Fibroblast of skin of left quadriceps (primary cell): ENCODE results near the gene CCNJL.
"Not testable (repeated sequence)": the region's sequence is repeated elsewhere in the genome, so short reads cannot be mapped to it uniquely, and the experiment has no call there.

Experiments
- DNase-seq, 2 experiments: peaks; one replicate each; pipeline ENCODE4 v3.0.0-alpha.2; 2013; ENCODE audit warnings: low read depth in 2 of 2

The CCNJL gene, protein sequence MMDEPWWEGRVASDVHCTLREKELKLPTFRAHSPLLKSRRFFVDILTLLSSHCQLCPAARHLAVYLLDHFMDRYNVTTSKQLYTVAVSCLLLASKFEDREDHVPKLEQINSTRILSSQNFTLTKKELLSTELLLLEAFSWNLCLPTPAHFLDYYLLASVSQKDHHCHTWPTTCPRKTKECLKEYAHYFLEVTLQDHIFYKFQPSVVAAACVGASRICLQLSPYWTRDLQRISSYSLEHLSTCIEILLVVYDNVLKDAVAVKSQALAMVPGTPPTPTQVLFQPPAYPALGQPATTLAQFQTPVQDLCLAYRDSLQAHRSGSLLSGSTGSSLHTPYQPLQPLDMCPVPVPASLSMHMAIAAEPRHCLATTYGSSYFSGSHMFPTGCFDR

GRCh38 chr5:160312134-160312959, at the start of gene CCNJL:
Gene CCNJL, minus strand, starts transcription at chr5:160312564. Its CDS starts 641 bp downstream, at chr5:160311923.
- DNase-seq: peak in 1 of 2 experiments; percentile 40

DNA sequence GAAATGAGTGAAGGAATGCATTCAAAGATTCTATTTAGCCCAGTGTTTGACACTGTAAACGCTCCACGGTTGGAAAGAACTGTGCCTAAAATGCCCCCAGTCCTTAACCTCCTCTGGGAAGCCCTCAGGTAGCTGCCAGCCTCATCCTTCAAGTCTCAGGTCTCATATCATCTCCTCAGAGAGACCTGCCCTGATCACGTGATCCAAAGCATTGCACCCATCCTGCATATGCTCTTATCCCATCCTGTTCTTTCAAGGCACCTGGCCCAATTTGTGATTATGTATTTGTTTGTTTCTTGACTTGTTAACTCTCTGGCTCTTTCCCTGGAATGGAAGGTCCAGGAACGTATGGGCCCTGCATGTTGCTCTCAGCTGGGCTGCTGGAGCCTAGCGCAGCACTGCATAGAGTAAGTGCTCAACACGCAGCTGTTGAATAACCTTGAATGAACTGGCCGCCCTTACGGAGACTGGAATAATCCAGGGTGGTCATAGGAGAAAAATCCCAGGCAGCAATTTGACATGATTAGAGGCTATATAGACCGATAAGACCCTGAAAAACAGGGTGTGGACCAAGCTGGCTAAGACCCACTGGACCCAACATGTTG, 49.4 kb upstream of the CCNJL start:
- no peak for DNase-seq

DNA sequence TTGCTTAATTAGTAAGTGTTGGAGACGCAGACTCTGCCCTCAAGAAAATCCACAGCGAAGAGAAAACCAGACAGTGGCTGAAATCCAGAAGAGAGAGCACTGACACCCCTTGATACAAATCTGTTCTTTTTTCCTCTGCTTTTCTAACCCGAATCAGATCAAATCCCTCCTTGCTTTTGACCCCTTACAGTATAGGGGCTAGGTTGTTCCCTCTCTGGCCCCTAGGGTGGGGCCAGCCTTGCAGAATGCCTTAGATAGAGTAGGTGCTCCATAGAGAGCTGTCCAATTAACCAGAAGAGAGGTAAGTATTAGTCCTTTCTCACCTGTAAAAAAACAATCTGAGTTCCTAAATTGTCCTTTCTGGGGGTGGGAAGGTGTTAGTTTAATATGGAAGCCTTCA, 47.9 kb upstream of the CCNJL start:
- DNase-seq: no peak

GRCh38 chr5:160359816-160360215, 47.5 kb upstream of the CCNJL start:
- no peak for DNase-seq

- no peak for DNase-seq
These were observed 46.9 kb upstream of the CCNJL start for GRCh38 chr5:160359242-160359641.

- no peak for DNase-seq
These were observed 45.6 kb upstream of the CCNJL start for GRCh38 chr5:160357861-160358411.

DNA sequence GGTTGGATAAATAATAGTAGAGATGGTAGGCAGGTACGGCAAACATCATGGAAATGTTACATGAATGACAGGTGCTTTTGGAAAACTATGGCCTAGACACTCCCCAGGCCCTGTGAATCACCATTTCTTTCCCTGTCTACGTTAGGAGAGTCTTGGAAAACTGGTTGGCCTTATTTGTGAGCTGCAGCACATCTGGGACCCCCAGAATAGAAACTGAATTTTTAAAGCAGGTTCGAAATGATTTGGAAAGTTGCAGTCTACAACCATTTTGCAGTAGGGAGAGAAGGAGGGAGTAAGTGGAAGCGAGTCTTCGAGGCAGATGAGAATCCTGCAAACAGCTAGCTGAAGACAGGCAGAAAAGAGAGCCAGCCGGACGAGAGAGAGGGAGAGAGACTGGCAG, 45.0 kb upstream of the CCNJL start:
- DNase-seq: no peak

- DNase-seq: no peak
These were observed 44.4 kb upstream of the CCNJL start for GRCh38 chr5:160356550-160357347.

DNA sequence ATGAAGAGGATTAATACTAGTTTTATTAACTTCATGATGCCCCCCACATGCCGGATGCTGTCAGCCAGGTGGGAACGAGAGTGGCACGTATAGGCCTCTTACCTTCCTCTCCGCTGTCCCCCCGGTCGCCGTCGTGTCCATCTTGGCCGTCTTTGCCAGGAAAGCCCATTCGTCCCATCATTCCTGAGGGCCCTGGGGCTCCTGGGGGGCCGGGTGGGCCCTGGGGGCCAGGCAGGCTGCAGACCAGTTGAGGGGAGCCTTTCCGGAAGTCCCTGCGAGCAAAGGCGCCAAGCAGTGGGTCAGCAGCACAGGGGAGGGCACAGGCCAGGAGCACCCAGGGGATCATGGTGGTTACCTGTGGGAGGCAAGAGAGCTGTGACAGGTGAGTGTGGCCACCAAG, 42.3 kb upstream of the CCNJL start:
- no peak for DNase-seq

GRCh38 chr5:160353379-160353778, 41.0 kb upstream of the CCNJL start:
- no peak for DNase-seq

DNA sequence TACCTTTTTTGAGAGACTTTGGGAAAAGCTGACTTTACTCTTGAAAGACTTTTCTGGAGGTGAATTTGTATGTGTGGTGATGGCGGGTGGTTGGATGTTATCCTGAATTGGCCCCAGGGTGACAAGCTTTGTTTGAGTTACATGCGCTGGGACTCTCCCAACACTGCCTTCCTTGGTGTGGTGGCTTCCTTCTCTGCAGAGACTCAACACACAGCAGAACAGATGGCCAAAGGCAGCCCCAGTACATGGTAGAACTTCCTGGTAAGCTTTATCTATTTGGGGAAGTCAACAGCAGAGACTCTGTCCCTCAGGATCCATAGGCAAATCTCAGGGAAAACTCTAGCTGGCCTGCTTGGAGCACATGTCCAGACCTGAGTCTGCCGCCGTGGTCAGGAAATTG, 39.9 kb upstream of the CCNJL start:
- no peak for DNase-seq

- no peak for DNase-seq
These were observed 37.6 kb upstream of the CCNJL start for GRCh38 chr5:160349935-160350303.

DNA sequence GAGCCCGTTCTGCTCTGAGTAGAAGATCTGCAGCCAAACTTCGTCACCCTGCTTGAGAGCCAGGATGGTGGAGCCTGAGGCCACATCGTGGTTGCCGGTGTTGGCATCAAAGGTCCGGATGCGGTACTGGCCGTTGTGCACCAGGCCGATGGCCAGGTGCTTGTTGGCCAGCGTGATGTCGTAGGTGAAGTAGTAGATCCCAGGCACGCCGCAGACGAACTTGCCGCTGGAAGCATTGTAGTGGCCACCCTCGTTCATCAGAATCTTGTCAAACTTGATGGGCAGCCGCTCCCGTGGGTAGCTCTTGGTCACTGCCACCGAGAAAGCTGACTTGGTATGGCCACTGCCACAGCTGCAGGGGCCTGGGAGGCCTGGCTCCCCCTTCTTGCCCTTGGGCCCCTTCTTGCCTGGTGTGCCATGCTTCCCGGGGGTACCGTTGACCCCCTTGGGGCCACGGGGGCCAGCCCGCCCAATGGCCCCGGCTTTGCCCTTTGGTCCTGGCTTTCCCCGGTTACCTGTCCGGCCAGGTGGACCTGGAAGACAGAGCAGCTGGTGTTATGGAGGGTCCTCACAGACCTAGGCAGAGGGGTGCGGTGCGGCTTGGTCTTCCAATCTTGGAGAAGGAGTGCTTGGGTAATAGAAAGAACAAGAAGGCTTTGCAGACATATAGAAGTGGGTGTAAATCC, 37.0 kb upstream of the CCNJL start:
- DNase-seq: no peak

DNA sequence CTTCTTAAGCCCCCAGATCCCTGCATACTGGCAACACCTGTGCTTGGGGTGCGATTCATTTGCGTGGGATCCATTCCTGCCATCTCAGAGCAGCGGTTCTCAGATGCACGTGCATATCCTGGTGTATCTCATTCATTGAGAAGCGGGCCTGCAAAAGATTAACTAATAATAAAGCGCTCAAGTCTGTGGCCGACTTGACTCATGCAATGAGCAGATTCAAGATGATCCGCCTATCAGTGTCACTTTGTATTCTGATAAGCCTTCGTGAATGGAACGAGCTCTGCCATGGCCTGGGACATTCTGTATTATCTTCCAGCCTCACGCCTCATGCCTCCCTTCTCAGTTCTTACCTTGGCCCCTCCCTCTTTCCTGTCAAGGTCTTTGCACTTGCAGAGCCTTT, 35.7 kb upstream of the CCNJL start:
- no peak for DNase-seq

GRCh38 chr5:160347448-160347847, 35.1 kb upstream of the CCNJL start:
- no peak for DNase-seq

- no peak for DNase-seq
These were observed 30.1 kb upstream of the CCNJL start for GRCh38 chr5:160342413-160342941.

GRCh38 chr5:160341309-160341870, 29.0 kb upstream of the CCNJL start:
- DNase-seq: no peak

DNA sequence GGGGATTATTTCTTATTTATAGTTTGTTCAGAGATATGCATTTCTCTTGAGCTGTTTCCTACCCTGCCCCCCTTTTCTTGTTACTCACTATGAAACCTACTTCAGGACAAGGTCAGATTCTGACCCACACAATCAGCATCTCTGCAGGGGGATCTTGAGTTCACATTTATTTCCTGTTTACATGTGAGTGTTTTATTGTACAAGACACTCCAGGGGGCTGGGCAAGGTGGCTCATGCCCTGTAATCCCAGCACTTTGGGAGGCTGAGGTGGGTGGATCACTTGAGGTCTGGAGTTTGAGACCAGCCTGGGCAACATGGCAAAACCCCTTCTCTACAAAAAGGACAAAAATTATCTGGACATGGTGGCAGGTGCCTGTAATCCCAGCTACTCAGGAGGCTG, 28.1 kb upstream of the CCNJL start:
- not testable (repeated sequence) for DNase-seq

GRCh38 chr5:160339406-160340130, 27.2 kb upstream of the CCNJL start:
- DNase-seq: no peak

- not testable (repeated sequence) for DNase-seq
These were observed 22.4 kb upstream of the CCNJL start for GRCh38 chr5:160334716-160335115.
